Muscle layer of duodenum (tissue), 2 donors: Measurements from ENCODE around the gene LYZL1.
A peak's percentile ranks its signal among the peaks of the same experiment; 100 is the strongest.
"Not testable (repeated sequence)": the region's sequence is repeated elsewhere in the genome, so short reads cannot be mapped to it uniquely, and the experiment has no call there.

Experiments
- H3K27ac ChIP-seq: one replicate; pipeline ENCODE4 v1.7.0; 2013; ENCODE audit warnings: mild to moderate bottlenecking, low read length
- H3K27me3 ChIP-seq: one replicate; pipeline ENCODE4 v1.7.0; 2013; ENCODE audit warnings: low read depth, mild to moderate bottlenecking, control low read depth, low read length
- H3K36me3 ChIP-seq, 2 donors: one replicate each; pipeline ENCODE4 v1.7.0; 2013; ENCODE audit warnings: low read length in 2 of 2, control low read depth in 1 of 2, mild to moderate bottlenecking in 1 of 2; ENCODE audit not compliant: insufficient read depth in 2 of 2, control insufficient read depth in 1 of 2
- H3K4me1 ChIP-seq, 2 donors: one replicate each; pipeline ENCODE4 v1.7.0; 2013; ENCODE audit warnings: low read length in 2 of 2, mild to moderate bottlenecking in 2 of 2, control low read depth in 1 of 2, moderate library complexity in 1 of 2; ENCODE audit not compliant: insufficient read depth in 2 of 2, control insufficient read depth in 1 of 2
- H3K4me3 ChIP-seq, 2 donors: one replicate each; pipeline ENCODE4 v1.7.0; 2013; ENCODE audit warnings: low read length in 2 of 2, low read depth in 1 of 2, mild to moderate bottlenecking in 1 of 2
- H3K9me3 ChIP-seq, 2 donors: one replicate each; pipeline ENCODE4 v1.7.0; 2013; ENCODE audit warnings: low read length in 2 of 2, control low read depth in 1 of 2, mild to moderate bottlenecking in 1 of 2; ENCODE audit not compliant: control insufficient read depth in 1 of 2
- donor health status: healthy.

Gene LYZL1

GRCh38 chr10:29322918-29323317 is 34.0 kb downstream of the LYZL1 start:
- Histone ChIP-seq H3K36me3 (no peaks in the 10 kb centered on the region), H3K27me3 (no peaks in the 10 kb centered on the region), H3K27ac (peak overlapping the region; percentile 27), H3K4me3 (no peak overlapping the region), H3K9me3 (no peaks in the 10 kb centered on the region), H3K4me1 (peaks cover 0 to 13% of the 10 kb centered on the region in 2 donors)

- no peaks in the 10 kb centered on the region for H3K9me3 ChIP-seq
- no peaks in the 10 kb centered on the region for H3K36me3 ChIP-seq
- H3K4me1 ChIP-seq = peaks cover 0 to 8% of the 10 kb centered on the region in 2 donors
- H3K27ac ChIP-seq = peak overlapping the region; percentile 27
- no peak overlapping the region for H3K4me3 ChIP-seq
- H3K27me3 ChIP-seq = no peaks in the 10 kb centered on the region
Measured at GRCh38 chr10:29323367-29323766, 34.5 kb downstream of the LYZL1 start.

GRCh38 chr10:29324220-29324841 is 35.5 kb downstream of the LYZL1 start:
- Histone ChIP-seq H3K36me3 (no peaks in the 10 kb centered on the region), H3K27ac (no peak overlapping the region), H3K4me1 (peaks cover 0 to 14% of the 10 kb centered on the region in 2 donors), H3K4me3 (no peak overlapping the region), H3K27me3 (no peaks in the 10 kb centered on the region), H3K9me3 (no peaks in the 10 kb centered on the region)

GRCh38 chr10:29326299-29326698 is 37.4 kb downstream of the LYZL1 start:
- no peaks in the 10 kb centered on the region for H3K9me3 ChIP-seq
- no peak overlapping the region for H3K27ac ChIP-seq
- H3K36me3 ChIP-seq = no peaks in the 10 kb centered on the region
- H3K4me1 ChIP-seq = peaks cover 0 to 19% of the 10 kb centered on the region in 2 donors
- H3K4me3 ChIP-seq = no peak overlapping the region
- H3K27me3 ChIP-seq = no peaks in the 10 kb centered on the region

GRCh38 chr10:29326886-29327745 is 38.2 kb downstream of the LYZL1 start:
- Histone ChIP-seq H3K27ac (no peak overlapping the region), H3K4me3 (no peak overlapping the region), H3K27me3 (no peaks in the 10 kb centered on the region), H3K9me3 (no peaks in the 10 kb centered on the region), H3K4me1 (peaks cover 0 to 19% of the 10 kb centered on the region in 2 donors), H3K36me3 (no peaks in the 10 kb centered on the region)

- H3K36me3 ChIP-seq = no peaks in the 10 kb centered on the region
Measured at GRCh38 chr10:29327746-29328102, 38.9 kb downstream of the LYZL1 start.

GRCh38 chr10:29328983-29329382 is 40.1 kb downstream of the LYZL1 start:
- no peak overlapping the region for H3K4me3 ChIP-seq
- H3K36me3 ChIP-seq = no peaks in the 10 kb centered on the region
- H3K9me3 ChIP-seq = no peaks in the 10 kb centered on the region
- H3K27me3 ChIP-seq = no peaks in the 10 kb centered on the region
- peaks cover 0 to 11% of the 10 kb centered on the region in 2 donors for H3K4me1 ChIP-seq
- peak overlapping the region; percentile 37 for H3K27ac ChIP-seq

More at GRCh38 chr10:29327746-29328102, 38.9 kb downstream of the LYZL1 start:
- Histone ChIP-seq H3K9me3 (no peaks in the 10 kb centered on the region), H3K27ac (no peak overlapping the region), H3K27me3 (no peaks in the 10 kb centered on the region), H3K4me1 (peaks cover 0 to 19% of the 10 kb centered on the region in 2 donors), H3K4me3 (no peak overlapping the region)

- peak overlapping the region; percentile 37 for H3K27ac ChIP-seq
- H3K27me3 ChIP-seq = no peaks in the 10 kb centered on the region
- no peaks in the 10 kb centered on the region for H3K36me3 ChIP-seq
- H3K4me3 ChIP-seq = no peak overlapping the region
- no peaks in the 10 kb centered on the region for H3K9me3 ChIP-seq
- H3K4me1 ChIP-seq = peaks cover 0 to 11% of the 10 kb centered on the region in 2 donors
Measured at GRCh38 chr10:29329420-29329819, 40.5 kb downstream of the LYZL1 start.

- Histone ChIP-seq H3K9me3 (no peaks in the 10 kb centered on the region), H3K4me3 (no peak overlapping the region), H3K36me3 (no peaks in the 10 kb centered on the region), H3K4me1 (peaks cover 0 to 11% of the 10 kb centered on the region in 2 donors), H3K27ac (no peak overlapping the region), H3K27me3 (no peaks in the 10 kb centered on the region)
Measured at GRCh38 chr10:29332061-29332760, 43.3 kb downstream of the LYZL1 start.

GRCh38 chr10:29332761-29333148 is 43.9 kb downstream of the LYZL1 start:
- Histone ChIP-seq H3K4me1 (peaks cover 0 to 11% of the 10 kb centered on the region in 2 donors), H3K9me3 (no peaks in the 10 kb centered on the region), H3K27ac (no peak overlapping the region), H3K27me3 (no peaks in the 10 kb centered on the region), H3K4me3 (no peak overlapping the region), H3K36me3 (no peaks in the 10 kb centered on the region)

GRCh38 chr10:29337526-29337925 is 48.7 kb downstream of the LYZL1 start:
- H3K4me3 ChIP-seq, H3K9me3 ChIP-seq, H3K27me3 ChIP-seq, H3K36me3 ChIP-seq, H3K4me1 ChIP-seq, H3K27ac ChIP-seq: not testable (repeated sequence)
